Type B pancreatic cell (in vitro differentiated cells): ENCODE results near the gene RPP38. TPM values are rescaled to one million over a fixed set of nuclear protein-coding genes. Genes with fewer than 3 reads are reported as not detected.

Experiments
- DNase-seq: peaks from one replicate; pipeline ENCODE4 v3.0.0; 2021; ENCODE audit warnings: mixed read lengths; ENCODE audit not compliant: unreplicated experiment; ENCODE audit errors: extremely low spot score
- H3K27ac Mint-ChIP-seq: 2 replicates; pipeline ENCODE4 v1.8.0; 2021; ENCODE audit warnings: mild to moderate bottlenecking, mixed read lengths
- H3K27me3 Mint-ChIP-seq: 2 replicates; pipeline ENCODE4 v1.8.0; 2021; ENCODE audit warnings: mixed read lengths
- H3K36me3 Mint-ChIP-seq: 2 replicates; pipeline ENCODE4 v1.8.0; 2021; ENCODE audit warnings: mixed read lengths
- H3K4me1 Mint-ChIP-seq: one replicate; pipeline ENCODE4 v1.8.0; 2021; ENCODE audit warnings: mixed read lengths; ENCODE audit not compliant: unreplicated experiment
- H3K4me3 Mint-ChIP-seq: 2 replicates; pipeline ENCODE4 v1.8.0; 2021; ENCODE audit warnings: mild to moderate bottlenecking, mixed read lengths
- H3K9me3 Mint-ChIP-seq: 2 replicates; pipeline ENCODE4 v1.8.0; 2021; ENCODE audit warnings: mixed read lengths
- total RNA-seq: library from RNA; stranded (reverse); gene quantifications from 2 replicates; pipeline ENCODE4 v1.2.1, GENCODE V29; 2021; ENCODE audit warnings: low replicate concordance
- TF ChIP-seq, protein P1 (sequence below): fragments of 200-600 bp; sonication (generic); conservative IDR thresholded peaks from 2 replicates; pipeline ENCODE4 v1.5.0; 2021; ENCODE audit warnings: antibody characterized with exemption, mild to moderate bottlenecking

The RPP38 gene
- total RNA-seq, 1 donor from 2014 or later = 18.1 TPM

DNA sequence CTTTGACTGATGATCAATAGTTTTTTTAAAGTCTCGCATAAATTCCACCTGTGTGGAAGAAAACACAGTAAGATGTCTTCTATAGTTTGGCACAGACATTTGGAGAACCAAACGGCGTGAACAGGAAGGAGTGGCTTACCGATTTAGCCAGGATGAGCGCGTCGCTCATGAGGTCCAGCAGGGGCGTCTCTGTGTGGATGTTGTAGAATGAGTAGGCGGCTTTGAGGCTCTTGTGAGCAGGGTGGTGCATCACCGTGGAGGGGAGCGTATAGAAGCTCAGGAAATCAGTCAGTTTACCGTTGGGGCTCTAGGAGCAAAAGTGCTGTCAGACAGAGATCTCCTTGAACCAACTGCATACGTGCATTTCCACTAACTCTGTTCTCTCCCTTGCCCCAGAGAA is 15.5 kb downstream of the RPP38 start:
- no peak overlapping the region for H3K4me3 Mint-ChIP-seq
- DNase-seq = no peak
- no peaks in the 10 kb centered on the region for H3K9me3 Mint-ChIP-seq
- no peaks in the 10 kb centered on the region for H3K27me3 Mint-ChIP-seq
- no peaks in the 10 kb centered on the region for H3K4me1 Mint-ChIP-seq
- no peak overlapping the region for H3K27ac Mint-ChIP-seq
- TF ChIP-seq, protein P1, sequence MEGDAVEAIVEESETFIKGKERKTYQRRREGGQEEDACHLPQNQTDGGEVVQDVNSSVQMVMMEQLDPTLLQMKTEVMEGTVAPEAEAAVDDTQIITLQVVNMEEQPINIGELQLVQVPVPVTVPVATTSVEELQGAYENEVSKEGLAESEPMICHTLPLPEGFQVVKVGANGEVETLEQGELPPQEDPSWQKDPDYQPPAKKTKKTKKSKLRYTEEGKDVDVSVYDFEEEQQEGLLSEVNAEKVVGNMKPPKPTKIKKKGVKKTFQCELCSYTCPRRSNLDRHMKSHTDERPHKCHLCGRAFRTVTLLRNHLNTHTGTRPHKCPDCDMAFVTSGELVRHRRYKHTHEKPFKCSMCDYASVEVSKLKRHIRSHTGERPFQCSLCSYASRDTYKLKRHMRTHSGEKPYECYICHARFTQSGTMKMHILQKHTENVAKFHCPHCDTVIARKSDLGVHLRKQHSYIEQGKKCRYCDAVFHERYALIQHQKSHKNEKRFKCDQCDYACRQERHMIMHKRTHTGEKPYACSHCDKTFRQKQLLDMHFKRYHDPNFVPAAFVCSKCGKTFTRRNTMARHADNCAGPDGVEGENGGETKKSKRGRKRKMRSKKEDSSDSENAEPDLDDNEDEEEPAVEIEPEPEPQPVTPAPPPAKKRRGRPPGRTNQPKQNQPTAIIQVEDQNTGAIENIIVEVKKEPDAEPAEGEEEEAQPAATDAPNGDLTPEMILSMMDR = no peak
- H3K36me3 Mint-ChIP-seq = peaks cover 19% of the 10 kb centered on the region

DNA sequence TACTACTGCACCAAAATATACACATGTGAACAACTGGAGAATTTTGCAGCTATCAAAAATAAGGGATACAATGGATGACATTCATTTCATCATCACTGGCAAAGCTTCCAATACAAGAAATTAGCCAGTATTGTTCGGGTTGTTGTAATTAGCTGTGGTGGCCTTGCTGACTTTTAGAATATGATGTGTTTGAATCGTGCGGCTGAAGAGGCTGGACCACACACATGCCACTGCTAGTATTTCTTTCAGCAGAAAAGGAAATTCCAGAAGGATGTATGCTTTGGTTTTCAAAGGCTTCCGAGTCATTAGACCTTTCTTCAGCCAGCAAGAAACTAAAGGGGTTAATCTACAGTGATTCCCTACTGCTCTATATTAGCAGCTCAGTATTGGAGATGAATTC is 16.6 kb downstream of the RPP38 start:
- Mint-ChIP-seq H3K4me3 (no peak overlapping the region), H3K27ac (no peak overlapping the region), H3K27me3 (no peaks in the 10 kb centered on the region), H3K9me3 (no peaks in the 10 kb centered on the region), H3K36me3 (peaks cover 22% of the 10 kb centered on the region), H3K4me1 (no peaks in the 10 kb centered on the region)
- no peak for DNase-seq
- TF ChIP-seq, protein P1 = no peak

DNA sequence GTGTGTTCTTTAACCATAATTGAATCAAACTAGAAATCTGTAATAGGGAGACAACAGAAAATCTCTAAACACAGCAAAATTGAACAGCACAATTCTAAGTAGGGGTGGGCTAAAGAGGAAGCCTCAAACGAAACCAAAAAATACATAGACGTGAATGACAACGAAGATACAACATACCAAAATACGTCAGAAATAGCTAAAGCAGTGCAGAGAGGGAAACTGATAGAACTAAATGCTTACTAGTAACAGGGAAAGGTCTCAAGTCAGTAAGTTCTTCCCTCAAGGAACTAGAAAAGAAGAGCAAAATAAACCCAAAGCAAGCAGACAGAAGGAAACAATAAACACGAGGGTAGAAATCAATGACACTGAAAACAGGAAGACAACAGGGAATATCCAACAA is 19.1 kb downstream of the RPP38 start:
- H3K9me3 Mint-ChIP-seq = no peaks in the 10 kb centered on the region
- TF ChIP-seq, protein P1 = no peak
- H3K27me3 Mint-ChIP-seq = no peaks in the 10 kb centered on the region
- DNase-seq = no peak
- H3K4me1 Mint-ChIP-seq = no peaks in the 10 kb centered on the region
- no peak overlapping the region for H3K4me3 Mint-ChIP-seq
- peaks cover 29% of the 10 kb centered on the region for H3K36me3 Mint-ChIP-seq
- no peak overlapping the region for H3K27ac Mint-ChIP-seq

DNA sequence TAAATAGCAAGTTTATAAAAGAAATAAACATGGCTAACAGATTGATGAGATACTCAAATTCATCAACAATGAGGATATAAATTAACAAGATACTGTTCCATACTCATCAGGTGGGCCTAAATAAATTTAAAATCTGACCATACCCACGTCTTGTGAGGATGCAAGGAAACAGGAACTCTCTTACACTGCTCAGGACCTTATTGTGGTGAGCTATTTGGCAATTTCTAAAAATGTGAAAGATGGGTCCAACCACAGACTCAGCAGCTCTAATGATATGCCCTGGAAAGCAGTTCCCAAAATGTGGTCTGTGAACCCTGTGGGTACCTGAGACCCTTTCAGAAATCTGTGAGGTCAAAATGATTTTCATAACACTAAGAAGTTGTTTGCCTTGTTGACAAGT is 21.5 kb downstream of the RPP38 start:
- Mint-ChIP-seq H3K27ac (no peak overlapping the region), H3K27me3 (no peaks in the 10 kb centered on the region), H3K36me3 (peaks cover 21% of the 10 kb centered on the region), H3K4me3 (no peak overlapping the region), H3K9me3 (no peaks in the 10 kb centered on the region), H3K4me1 (no peaks in the 10 kb centered on the region)
- TF ChIP-seq, protein P1 = no peak
- DNase-seq = no peak

DNA sequence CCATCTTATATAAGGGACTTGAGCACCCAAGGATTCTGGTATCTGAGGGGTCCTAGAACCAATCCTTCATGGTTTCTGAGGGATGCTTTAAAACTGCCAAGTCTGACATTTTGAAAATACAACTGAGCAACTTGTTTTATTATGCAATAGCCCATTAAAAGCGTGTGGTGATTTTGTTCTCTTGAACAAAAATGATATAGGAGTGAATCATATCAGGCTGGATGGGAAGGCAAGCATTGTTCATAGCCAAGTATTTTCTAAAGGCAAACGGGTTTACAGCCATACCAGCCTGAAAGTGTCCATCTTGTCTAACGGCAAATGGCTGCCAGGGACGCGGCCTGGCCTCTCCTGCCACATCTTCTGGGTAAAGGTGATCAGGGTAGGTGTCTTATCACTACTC is 23.4 kb downstream of the RPP38 start:
- Mint-ChIP-seq H3K27ac (no peak overlapping the region), H3K36me3 (peaks cover 17% of the 10 kb centered on the region), H3K27me3 (no peaks in the 10 kb centered on the region), H3K4me3 (no peak overlapping the region), H3K9me3 (no peaks in the 10 kb centered on the region), H3K4me1 (no peaks in the 10 kb centered on the region)
- TF ChIP-seq, protein P1 = no peak
- DNase-seq = no peak

DNA sequence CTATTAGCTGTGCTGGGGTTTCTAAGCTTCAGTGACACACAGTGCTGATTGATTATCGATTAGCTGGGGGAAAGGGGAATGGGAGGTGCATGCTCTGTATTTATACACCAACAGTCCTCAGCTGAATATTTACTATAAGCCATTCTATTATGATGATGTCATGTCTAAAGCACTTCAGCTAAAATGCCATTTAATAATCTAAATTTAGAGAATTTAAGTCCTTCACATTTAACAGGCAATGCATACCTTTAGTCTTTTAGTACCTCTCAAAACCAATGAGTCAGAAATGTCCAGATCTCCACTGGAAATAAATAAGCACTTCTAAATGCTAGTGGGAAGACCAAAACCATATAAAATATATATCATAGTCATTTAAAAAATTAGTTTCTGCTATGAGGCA is 24.6 kb downstream of the RPP38 start:
- Mint-ChIP-seq H3K4me3 (no peak overlapping the region), H3K27me3 (no peaks in the 10 kb centered on the region), H3K4me1 (no peaks in the 10 kb centered on the region), H3K36me3 (peaks cover 21% of the 10 kb centered on the region), H3K9me3 (no peaks in the 10 kb centered on the region), H3K27ac (no peak overlapping the region)
- TF ChIP-seq, protein P1 = no peak
- DNase-seq = no peak
